Activated CD4-positive, alpha-beta T cell treated with anti-CD3 and anti-CD28 coated beads, Interleukin-2, amount 10 ng/mL, durations not matched to agents 24 days and 14 days (primary cell): ENCODE measurements around the gene PC. TPM values are rescaled to one million over a fixed set of nuclear protein-coding genes. Genes with fewer than 3 reads are reported as not detected.

Source experiments
- DNase-seq: peaks from one replicate; pipeline ENCODE4 v3.0.0; 2022
- H3K27ac Mint-ChIP-seq: one replicate; pipeline ENCODE4 v1.8.0; 2022; ENCODE audit warnings: mild to moderate bottlenecking, mixed read lengths
- H3K27me3 Mint-ChIP-seq: one replicate; pipeline ENCODE4 v1.8.0; 2022; ENCODE audit warnings: mixed read lengths
- H3K36me3 Mint-ChIP-seq: one replicate; pipeline ENCODE4 v1.8.0; 2022; ENCODE audit warnings: low read depth, mild to moderate bottlenecking, mixed read lengths
- H3K4me1 Mint-ChIP-seq: one replicate; pipeline ENCODE4 v1.8.0; 2021; ENCODE audit warnings: mixed read lengths
- H3K4me3 Mint-ChIP-seq: one replicate; pipeline ENCODE4 v1.8.0; 2022; ENCODE audit warnings: mild to moderate bottlenecking, moderate library complexity, mixed read lengths
- H3K9me3 Mint-ChIP-seq: one replicate; pipeline ENCODE4 v1.8.0; 2021; ENCODE audit warnings: mixed read lengths
- intact Hi-C: fragments of 100-400 bp; cut with micrococcal nuclease; formaldehyde crosslinking; loops from one replicate; pipeline ENCODE4 v1.15.1; 2023
- total RNA-seq: library from RNA; stranded (reverse); gene quantifications from 2 replicates; pipeline ENCODE4 v1.2.3, GENCODE V29; 2022

Gene PC
- total RNA-seq, 1 donor from 2014 or later: 13.1 TPM

GRCh38 chr11:66857927-66858185, 100.3 kb downstream of the PC start:
- H3K4me3 Mint-ChIP-seq: peak overlapping the region; percentile 86
- H3K36me3 Mint-ChIP-seq: peaks cover 4% of the 10 kb centered on the region
- peak overlapping the region; percentile 48 for H3K27ac Mint-ChIP-seq
- intact Hi-C loops: no loop called here
- H3K9me3 Mint-ChIP-seq: no peaks in the 10 kb centered on the region
- H3K27me3 Mint-ChIP-seq: no peaks in the 10 kb centered on the region
- H3K4me1 Mint-ChIP-seq: peaks cover 8% of the 10 kb centered on the region
- DNase-seq: no peak

DNA sequence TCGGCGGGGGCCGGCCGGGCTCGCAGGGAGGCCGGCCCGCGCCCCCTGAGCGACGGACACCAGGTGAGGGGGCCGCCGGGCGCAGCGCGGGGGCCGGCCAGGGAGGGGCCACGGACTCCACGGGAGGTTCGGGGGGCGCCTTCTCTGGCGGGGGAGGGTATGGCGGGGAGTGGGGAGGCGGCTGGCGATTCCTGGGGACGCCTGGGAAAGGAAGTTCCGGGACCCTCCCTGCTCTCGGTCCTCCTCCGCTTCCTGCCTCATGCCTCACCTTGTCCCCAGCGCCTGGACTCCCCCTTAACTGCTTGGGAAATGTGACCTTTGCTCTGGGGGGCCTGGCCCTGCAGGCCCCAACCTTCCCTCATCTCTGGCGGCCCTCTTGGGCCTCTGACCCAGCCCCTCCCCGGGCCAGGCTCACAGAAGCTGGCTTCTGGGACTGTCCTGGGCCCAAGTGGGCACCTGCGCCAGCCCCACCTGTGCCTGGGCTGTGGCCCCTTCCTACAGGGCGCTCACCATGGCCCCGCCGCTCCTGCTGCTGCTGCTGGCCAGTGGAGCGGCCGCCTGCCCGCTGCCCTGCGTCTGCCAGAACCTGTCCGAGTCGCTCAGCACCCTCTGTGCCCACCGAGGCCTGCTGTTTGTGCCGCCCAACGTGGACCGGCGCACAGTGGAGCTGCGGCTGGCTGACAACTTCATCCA, 100.8 kb downstream of the PC start:
- Mint-ChIP-seq H3K4me1 (peaks cover 8% of the 10 kb centered on the region), H3K4me3 (peak overlapping the region; percentile 86), H3K27me3 (no peaks in the 10 kb centered on the region), H3K9me3 (no peaks in the 10 kb centered on the region), H3K27ac (peak overlapping the region; percentile 77), H3K36me3 (peaks cover 4% of the 10 kb centered on the region)
- DNase-seq: peak; percentile 63
- intact Hi-C loops: no loop called here

DNA sequence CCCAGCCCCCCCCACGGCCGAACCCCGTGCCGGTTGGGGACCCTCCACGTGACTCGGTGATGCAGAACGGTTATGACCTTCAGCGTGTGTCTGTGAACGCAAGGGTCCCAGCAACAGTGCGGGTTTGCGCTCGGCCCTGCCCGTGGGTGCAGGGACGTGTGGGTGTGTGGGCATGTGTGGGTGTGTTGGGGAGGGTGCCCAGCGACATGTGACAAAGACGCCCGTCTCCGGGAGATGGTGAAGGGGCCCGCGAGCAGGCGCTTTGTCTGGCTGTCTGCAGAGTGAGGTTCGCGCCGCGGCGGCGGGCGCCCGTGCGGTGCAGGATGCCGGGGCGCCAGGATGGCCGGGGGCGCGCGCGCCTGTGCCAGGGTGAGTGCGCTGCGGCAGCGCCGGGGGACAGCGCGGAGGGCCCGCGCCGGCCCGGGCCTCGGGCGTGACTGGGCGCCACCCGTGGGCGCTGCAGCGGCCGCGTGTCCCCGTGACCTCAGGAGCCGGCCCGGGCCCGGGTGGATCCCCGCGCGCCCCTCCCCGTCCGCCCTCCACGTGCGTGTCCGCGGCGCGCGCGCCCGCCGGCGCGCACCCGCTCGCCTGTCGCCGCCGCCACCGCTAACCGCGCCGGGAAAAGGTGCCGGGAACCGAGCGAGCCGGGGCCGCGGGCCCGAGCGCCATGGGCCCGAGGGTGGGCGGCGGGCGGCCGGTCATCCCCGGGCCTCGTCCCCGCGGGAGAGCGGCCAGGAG, 101.5 kb downstream of the PC start, which contains the start of gene LRFN4:
TSS of gene LRFN4 (plus strand) at position 569 of the 738 bp plus-strand sequence. CDS start 681 bp downstream, outside the sequence.
- Mint-ChIP-seq H3K27me3 (no peaks in the 10 kb centered on the region), H3K4me1 (peaks cover 11% of the 10 kb centered on the region), H3K27ac (peak within 1 kb of the TSS; percentile 97), H3K4me3 (peak within 1 kb of the TSS; percentile 95), H3K36me3 (peaks cover 4% of the 10 kb centered on the region), H3K9me3 (no peaks in the 10 kb centered on the region)
- intact Hi-C loops: loop anchor here (1.0 kb wide), 1 partner anchor 13 kb away; the partner anchor contains the start of gene RCE1
- DNase-seq: no peak

DNA sequence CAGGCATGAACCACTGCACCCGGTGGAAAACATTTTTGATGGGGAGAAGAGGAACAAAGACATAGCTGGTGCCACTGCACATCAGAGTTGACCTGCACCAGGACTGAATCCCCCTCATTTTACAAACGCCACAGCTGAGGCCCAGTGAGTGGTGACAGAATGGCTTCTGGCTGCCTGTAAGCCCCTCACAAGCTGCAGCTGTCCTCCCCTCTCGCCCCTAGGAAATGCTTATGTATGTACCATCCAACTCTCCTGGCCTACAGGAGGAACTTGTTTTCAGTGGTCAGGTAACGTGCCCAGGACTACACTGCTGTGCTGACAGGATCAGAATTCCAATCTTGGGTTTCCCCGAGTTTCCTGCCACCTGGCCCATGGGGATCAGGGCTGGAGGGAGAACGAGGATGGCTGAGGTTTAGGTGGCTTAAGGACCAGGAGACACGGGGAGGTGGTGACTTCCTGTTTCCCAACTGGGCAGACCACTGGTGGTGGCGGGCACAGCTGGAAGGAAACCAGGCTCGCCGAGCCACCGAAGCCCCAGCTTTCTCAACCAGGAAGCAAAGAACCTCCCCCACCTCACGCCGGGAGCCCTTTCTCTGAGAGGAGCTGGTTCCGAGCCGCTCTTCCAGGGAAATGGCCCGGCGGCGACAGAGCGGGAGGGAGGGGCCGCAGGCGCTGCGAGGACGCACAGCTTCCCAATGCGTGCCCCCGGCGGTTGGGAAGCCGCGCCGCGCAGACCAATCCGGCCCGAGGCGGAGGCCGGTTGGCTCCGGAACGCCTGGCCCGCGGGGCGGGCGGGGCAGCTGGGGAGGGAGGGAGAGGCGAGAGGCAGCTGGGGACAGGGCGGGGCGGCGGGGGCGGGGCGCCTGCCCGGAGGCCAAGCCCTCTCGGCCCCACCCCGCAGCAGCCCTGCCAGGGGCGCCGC, 102.3 kb downstream of the PC start:
- intact Hi-C loops: loop anchor here (1.0 kb wide), 1 partner anchor 13 kb away; the partner anchor contains the start of gene RCE1
- Mint-ChIP-seq H3K4me1 (peaks cover 11% of the 10 kb centered on the region), H3K4me3 (peak overlapping the region; percentile 95), H3K9me3 (no peaks in the 10 kb centered on the region), H3K27me3 (no peaks in the 10 kb centered on the region), H3K27ac (peak overlapping the region; percentile 97), H3K36me3 (peaks cover 4% of the 10 kb centered on the region)
- DNase-seq: peak; percentile 97

DNA sequence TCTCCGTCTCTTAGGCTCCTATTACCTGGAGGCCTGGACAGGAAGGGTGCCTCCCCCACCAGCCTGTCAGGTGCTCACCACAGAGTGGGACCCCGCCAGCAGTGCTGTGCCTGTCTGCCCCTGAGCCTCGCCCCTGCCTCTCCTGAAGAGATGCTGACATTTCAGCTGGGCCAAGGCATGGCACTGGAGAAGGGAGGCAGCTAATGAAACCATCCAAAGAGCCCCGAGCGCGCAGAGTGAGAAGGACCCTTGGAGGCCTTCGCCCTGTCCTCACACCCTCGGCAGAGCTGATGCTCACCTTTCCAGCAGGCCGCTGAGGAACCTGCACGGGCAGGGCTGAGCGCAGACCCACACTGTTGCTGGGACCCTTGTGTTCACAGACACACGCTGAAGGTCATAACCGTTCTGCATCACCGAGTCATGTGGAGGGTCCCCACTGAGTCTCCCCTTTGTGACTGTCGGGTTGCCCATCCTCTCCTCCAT, 103.4 kb downstream of the PC start:
- Mint-ChIP-seq H3K4me3 (peak overlapping the region; percentile 95), H3K27ac (peak overlapping the region; percentile 88), H3K36me3 (peaks cover 4% of the 10 kb centered on the region), H3K9me3 (no peaks in the 10 kb centered on the region), H3K27me3 (no peaks in the 10 kb centered on the region), H3K4me1 (peaks cover 13% of the 10 kb centered on the region)
- intact Hi-C loops: no loop called here
- DNase-seq: no peak

DNA sequence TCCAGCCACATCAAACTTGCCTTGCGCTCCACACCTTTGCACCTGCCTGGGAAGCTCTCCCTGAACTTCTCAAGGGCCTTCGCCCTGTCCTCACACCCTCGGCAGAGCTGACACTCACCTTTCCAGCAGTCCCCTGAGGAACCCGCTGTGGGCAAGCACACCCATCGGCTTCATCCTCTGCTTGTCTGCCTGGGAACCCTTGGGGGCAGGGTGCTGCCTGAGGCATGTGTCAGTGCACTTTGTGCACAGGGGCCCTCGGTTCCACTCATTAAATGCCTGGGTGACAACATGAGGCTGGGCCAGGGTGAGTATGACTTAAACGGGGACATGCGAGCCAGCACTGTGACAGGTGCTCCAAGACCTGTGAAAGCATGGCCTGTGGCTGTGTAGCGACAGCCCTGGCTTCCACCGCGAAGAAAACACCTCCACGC, 103.9 kb downstream of the PC start:
- Mint-ChIP-seq H3K27me3 (no peaks in the 10 kb centered on the region), H3K9me3 (no peaks in the 10 kb centered on the region), H3K36me3 (peaks cover 4% of the 10 kb centered on the region), H3K27ac (peak overlapping the region; percentile 36), H3K4me1 (peaks cover 13% of the 10 kb centered on the region), H3K4me3 (no peak overlapping the region)
- intact Hi-C loops: no loop called here
- no peak for DNase-seq

- H3K27me3 Mint-ChIP-seq: no peaks in the 10 kb centered on the region
- DNase-seq: no peak
- peaks cover 13% of the 10 kb centered on the region for H3K4me1 Mint-ChIP-seq
- intact Hi-C loops: no loop called here
- H3K9me3 Mint-ChIP-seq: no peaks in the 10 kb centered on the region
- no peak overlapping the region for H3K4me3 Mint-ChIP-seq
- H3K36me3 Mint-ChIP-seq: peaks cover 4% of the 10 kb centered on the region
- peak overlapping the region; percentile 25 for H3K27ac Mint-ChIP-seq
Observed at GRCh38 chr11:66853242-66854229, 104.6 kb downstream of the PC start.

DNA sequence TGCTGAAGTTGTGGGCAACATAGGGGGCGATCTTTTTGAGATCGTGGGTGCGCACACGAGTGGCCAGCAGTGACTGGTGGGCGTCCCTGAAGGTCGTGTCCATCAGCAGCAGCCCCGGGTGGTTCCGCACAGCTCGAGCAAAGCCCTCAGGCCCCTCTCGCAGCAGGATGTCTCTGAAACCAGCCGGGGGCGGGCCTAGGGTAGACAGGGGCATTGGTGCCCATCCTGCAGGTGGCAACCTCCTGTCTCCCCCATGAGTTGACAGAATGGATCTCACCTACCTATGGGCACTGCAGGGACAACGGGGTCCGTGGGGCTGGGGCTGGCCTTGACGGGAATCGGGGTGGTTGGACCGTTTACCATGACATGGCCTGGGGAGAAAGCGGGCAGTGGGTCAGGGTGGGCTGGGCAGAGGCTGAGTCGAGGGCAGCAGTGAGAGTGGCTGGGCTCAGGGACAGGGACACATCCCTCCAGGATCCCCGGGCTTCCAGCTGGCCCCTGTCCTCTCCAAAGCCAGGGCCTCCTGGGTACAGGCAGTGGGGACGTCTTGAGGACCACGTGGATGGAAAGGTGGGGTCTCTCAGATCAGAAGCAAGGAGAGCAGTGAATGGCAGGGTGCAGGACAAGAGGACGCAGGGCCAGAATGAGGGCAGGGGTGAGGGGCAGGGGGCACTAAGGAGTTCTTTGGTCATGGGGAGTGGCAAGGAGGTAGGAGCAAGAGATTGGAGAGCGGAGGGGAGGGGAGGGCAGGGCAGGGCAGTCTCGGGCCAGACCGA, 105.5 kb downstream of the PC start:
- no peak for DNase-seq
- no peaks in the 10 kb centered on the region for H3K27me3 Mint-ChIP-seq
- peaks cover 2% of the 10 kb centered on the region for H3K36me3 Mint-ChIP-seq
- peaks cover 13% of the 10 kb centered on the region for H3K4me1 Mint-ChIP-seq
- H3K4me3 Mint-ChIP-seq: no peak overlapping the region
- no peaks in the 10 kb centered on the region for H3K9me3 Mint-ChIP-seq
- H3K27ac Mint-ChIP-seq: no peak overlapping the region
- intact Hi-C loops: no loop called here

GRCh38 chr11:66851698-66852465, 106.3 kb downstream of the PC start:
- H3K27ac Mint-ChIP-seq: peak overlapping the region; percentile 76
- intact Hi-C loops: no loop called here
- peaks cover 13% of the 10 kb centered on the region for H3K4me1 Mint-ChIP-seq
- H3K27me3 Mint-ChIP-seq: no peaks in the 10 kb centered on the region
- H3K36me3 Mint-ChIP-seq: peaks cover 2% of the 10 kb centered on the region
- H3K4me3 Mint-ChIP-seq: peak overlapping the region; percentile 20
- H3K9me3 Mint-ChIP-seq: no peaks in the 10 kb centered on the region
- DNase-seq: peak; percentile 78

- H3K4me3 Mint-ChIP-seq: no peak overlapping the region
- peaks cover 16% of the 10 kb centered on the region for H3K4me1 Mint-ChIP-seq
- no peaks in the 10 kb centered on the region for H3K9me3 Mint-ChIP-seq
- no peaks in the 10 kb centered on the region for H3K27me3 Mint-ChIP-seq
- H3K27ac Mint-ChIP-seq: no peak overlapping the region
- intact Hi-C loops: no loop called here
- DNase-seq: no peak
- H3K36me3 Mint-ChIP-seq: peaks cover 3% of the 10 kb centered on the region
Observed at GRCh38 chr11:66851239-66851596, 107.0 kb downstream of the PC start.

GRCh38 chr11:66850588-66851238, 107.5 kb downstream of the PC start:
- no peak for DNase-seq
- intact Hi-C loops: no loop called here
- no peaks in the 10 kb centered on the region for H3K27me3 Mint-ChIP-seq
- no peaks in the 10 kb centered on the region for H3K9me3 Mint-ChIP-seq
- no peak overlapping the region for H3K4me3 Mint-ChIP-seq
- H3K4me1 Mint-ChIP-seq: peaks cover 15% of the 10 kb centered on the region
- H3K36me3 Mint-ChIP-seq: peaks cover 3% of the 10 kb centered on the region
- peak overlapping the region; percentile 7 for H3K27ac Mint-ChIP-seq
